ENCODE results near the gene PSME2. TPM values are rescaled to one million over a fixed set of nuclear protein-coding genes. Genes with fewer than 3 reads are reported as not detected.

PSME2 gene
- total and polyA plus RNA-seq, 2 of the 13 experiments (the other 11 are each of a cell fraction or from before 2014, with no cell fraction given): 332 to 716 TPM

DNA sequence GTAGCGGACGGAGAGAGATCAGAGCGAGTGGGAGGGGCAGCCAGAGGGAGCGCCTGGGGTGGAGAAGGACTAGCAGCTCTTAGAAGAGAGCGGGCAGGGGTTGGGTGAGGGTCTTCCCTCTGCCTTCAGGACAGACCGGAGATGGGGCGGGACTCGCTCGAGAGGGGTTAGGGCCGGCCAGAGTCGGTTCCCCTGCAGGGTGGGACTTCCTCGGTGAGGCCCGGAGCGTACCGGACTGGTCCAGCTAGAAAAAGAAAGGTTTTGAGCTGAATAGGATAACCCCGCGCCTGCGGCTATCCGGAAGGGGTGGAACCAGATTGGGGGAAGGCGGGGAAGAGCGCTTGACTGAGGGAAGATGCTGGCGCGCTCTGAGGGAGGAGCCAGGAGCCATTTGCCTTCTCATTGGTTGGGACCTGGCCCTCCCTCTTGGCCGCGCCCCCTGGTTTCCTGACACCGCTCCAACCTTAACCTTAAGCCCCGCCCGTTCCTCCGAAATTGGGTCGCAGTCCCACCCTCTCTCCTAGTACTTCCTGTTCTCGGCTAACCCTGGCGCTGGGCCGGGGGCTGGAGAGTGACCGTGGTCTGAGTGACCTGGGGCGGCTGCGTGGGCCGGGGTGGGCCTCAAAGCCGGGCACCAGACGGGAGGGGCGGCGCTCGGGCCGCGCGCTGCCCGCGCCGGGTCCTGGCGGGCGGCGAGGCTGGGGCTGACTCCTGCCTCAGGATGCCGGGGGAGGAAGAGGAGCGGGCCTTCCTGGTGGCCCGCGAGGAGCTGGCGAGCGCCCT, 759 bp upstream of the PSME2 start, which contains the start of gene RNF31 (continued):
- TF ChIP-seq HNRNPLL (IDR thresholded peaks at IDR 0.05; ENCODE audit: low read depth, low read length, poor library complexity, severe bottlenecking): peak; percentile 75
- TF ChIP-seq KDM6A (CRISPR knock-in tag; IDR thresholded peaks at IDR 0.05; ENCODE audit: low read depth): no peak; the same call in 1 of the 2 replicates
- peak; percentile 19; the same call in 1 of the 2 replicates for TF ChIP-seq HNF4G (IDR thresholded peaks at IDR 0.05; ENCODE audit: borderline replicate concordance, low read depth, low read length)
- TF ChIP-seq HNF4G (CRISPR knock-in tag; IDR thresholded peaks at IDR 0.05; ENCODE audit: borderline replicate concordance, low read depth): no peak; the same call in 1 of the 2 replicates
- peak; percentile 24; the same call in 1 of the 2 replicates for TF ChIP-seq ZNF44 (CRISPR knock-in tag; IDR thresholded peaks at IDR 0.05)
- peak; percentile 74 for TF ChIP-seq RBM22 (optimal IDR thresholded peaks at IDR 0.05; ENCODE audit: low read length)
- TF ChIP-seq U2AF2 (IDR thresholded peaks at IDR 0.05; ENCODE audit: low read depth, low read length): no peak
- TF ChIP-seq, protein P1, sequence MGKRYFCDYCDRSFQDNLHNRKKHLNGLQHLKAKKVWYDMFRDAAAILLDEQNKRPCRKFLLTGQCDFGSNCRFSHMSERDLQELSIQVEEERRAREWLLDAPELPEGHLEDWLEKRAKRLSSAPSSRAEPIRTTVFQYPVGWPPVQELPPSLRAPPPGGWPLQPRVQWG (CRISPR knock-in tag; IDR thresholded peaks at IDR 0.05; ENCODE audit: borderline replicate concordance, low read depth): no peak
- TF ChIP-seq, protein P2, sequence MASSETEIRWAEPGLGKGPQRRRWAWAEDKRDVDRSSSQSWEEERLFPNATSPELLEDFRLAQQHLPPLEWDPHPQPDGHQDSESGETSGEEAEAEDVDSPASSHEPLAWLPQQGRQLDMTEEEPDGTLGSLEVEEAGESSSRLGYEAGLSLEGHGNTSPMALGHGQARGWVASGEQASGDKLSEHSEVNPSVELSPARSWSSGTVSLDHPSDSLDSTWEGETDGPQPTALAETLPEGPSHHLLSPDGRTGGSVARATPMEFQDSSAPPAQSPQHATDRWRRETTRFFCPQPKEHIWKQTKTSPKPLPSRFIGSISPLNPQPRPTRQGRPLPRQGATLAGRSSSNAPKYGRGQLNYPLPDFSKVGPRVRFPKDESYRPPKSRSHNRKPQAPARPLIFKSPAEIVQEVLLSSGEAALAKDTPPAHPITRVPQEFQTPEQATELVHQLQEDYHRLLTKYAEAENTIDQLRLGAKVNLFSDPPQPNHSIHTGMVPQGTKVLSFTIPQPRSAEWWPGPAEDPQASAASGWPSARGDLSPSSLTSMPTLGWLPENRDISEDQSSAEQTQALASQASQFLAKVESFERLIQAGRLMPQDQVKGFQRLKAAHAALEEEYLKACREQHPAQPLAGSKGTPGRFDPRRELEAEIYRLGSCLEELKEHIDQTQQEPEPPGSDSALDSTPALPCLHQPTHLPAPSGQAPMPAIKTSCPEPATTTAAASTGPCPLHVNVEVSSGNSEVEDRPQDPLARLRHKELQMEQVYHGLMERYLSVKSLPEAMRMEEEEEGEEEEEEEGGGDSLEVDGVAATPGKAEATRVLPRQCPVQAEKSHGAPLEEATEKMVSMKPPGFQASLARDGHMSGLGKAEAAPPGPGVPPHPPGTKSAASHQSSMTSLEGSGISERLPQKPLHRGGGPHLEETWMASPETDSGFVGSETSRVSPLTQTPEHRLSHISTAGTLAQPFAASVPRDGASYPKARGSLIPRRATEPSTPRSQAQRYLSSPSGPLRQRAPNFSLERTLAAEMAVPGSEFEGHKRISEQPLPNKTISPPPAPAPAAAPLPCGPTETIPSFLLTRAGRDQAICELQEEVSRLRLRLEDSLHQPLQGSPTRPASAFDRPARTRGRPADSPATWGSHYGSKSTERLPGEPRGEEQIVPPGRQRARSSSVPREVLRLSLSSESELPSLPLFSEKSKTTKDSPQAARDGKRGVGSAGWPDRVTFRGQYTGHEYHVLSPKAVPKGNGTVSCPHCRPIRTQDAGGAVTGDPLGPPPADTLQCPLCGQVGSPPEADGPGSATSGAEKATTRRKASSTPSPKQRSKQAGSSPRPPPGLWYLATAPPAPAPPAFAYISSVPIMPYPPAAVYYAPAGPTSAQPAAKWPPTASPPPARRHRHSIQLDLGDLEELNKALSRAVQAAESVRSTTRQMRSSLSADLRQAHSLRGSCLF (CRISPR knock-in tag; IDR thresholded peaks at IDR 0.05; ENCODE audit: borderline replicate concordance): no peak
- TF ChIP-seq ZNF446 (CRISPR knock-in tag; IDR thresholded peaks at IDR 0.05): no peak
- no peak for TF ChIP-seq FOXP1 (IDR thresholded peaks at IDR 0.05)
- TF ChIP-seq FOXP1 (CRISPR knock-in tag; IDR thresholded peaks at IDR 0.05): no peak
- TF ChIP-seq, protein P3, sequence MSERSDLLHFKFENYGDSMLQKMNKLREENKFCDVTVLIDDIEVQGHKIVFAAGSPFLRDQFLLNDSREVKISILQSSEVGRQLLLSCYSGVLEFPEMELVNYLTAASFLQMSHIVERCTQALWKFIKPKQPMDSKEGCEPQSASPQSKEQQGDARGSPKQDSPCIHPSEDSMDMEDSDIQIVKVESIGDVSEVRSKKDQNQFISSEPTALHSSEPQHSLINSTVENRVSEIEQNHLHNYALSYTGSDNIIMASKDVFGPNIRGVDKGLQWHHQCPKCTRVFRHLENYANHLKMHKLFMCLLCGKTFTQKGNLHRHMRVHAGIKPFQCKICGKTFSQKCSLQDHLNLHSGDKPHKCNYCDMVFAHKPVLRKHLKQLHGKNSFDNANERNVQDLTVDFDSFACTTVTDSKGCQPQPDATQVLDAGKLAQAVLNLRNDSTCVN (CRISPR knock-in tag; IDR thresholded peaks at IDR 0.05; ENCODE audit: borderline replicate concordance): no peak; the same call in 1 of the 2 replicates
- TF ChIP-seq ZNF296 (CRISPR knock-in tag; conservative IDR thresholded peaks at IDR 0.05): no peak
- TF ChIP-seq ZNF777 (CRISPR knock-in tag; IDR thresholded peaks at IDR 0.05): peak; percentile 59; the same call in 1 of the 2 replicates
- TF ChIP-seq, protein P4, sequence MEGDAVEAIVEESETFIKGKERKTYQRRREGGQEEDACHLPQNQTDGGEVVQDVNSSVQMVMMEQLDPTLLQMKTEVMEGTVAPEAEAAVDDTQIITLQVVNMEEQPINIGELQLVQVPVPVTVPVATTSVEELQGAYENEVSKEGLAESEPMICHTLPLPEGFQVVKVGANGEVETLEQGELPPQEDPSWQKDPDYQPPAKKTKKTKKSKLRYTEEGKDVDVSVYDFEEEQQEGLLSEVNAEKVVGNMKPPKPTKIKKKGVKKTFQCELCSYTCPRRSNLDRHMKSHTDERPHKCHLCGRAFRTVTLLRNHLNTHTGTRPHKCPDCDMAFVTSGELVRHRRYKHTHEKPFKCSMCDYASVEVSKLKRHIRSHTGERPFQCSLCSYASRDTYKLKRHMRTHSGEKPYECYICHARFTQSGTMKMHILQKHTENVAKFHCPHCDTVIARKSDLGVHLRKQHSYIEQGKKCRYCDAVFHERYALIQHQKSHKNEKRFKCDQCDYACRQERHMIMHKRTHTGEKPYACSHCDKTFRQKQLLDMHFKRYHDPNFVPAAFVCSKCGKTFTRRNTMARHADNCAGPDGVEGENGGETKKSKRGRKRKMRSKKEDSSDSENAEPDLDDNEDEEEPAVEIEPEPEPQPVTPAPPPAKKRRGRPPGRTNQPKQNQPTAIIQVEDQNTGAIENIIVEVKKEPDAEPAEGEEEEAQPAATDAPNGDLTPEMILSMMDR (CRISPR knock-in tag; IDR thresholded peaks at IDR 0.05): no peak; the same call in 1 of the 2 replicates
- peak; percentile 63 for TF ChIP-seq HNRNPK (IDR thresholded peaks at IDR 0.05; ENCODE audit: low read depth, low read length, poor library complexity, severe bottlenecking)
- TF ChIP-seq HMG20B (CRISPR knock-in tag; conservative IDR thresholded peaks at IDR 0.05): 0 out of 2 replicates have a peak, but pooled peaks have one; percentile 42
- no peak; the same call in 1 of the 2 replicates for TF ChIP-seq MED1 (CRISPR knock-in tag; IDR thresholded peaks at IDR 0.05)
- no peak for TF ChIP-seq ZNF615 (CRISPR knock-in tag; IDR thresholded peaks at IDR 0.05; ENCODE audit: borderline replicate concordance)
- TF ChIP-seq SRF (IDR thresholded peaks at IDR 0.05; ENCODE audit: low read depth, low read length): peak; percentile 63; the same call in 1 of the 2 replicates
- peak; percentile 41; the same call in 1 of the 2 replicates for TF ChIP-seq HOXA3 (CRISPR knock-in tag; IDR thresholded peaks at IDR 0.05)
